ENCODE data around the gene NKX3-2. TPM values are rescaled to one million over a fixed set of nuclear protein-coding genes. Genes with fewer than 3 reads are reported as not detected.

Gene NKX3-2
- polyA plus RNA-seq, 3 donors: 0.04 TPM; not detected in 2

DNA sequence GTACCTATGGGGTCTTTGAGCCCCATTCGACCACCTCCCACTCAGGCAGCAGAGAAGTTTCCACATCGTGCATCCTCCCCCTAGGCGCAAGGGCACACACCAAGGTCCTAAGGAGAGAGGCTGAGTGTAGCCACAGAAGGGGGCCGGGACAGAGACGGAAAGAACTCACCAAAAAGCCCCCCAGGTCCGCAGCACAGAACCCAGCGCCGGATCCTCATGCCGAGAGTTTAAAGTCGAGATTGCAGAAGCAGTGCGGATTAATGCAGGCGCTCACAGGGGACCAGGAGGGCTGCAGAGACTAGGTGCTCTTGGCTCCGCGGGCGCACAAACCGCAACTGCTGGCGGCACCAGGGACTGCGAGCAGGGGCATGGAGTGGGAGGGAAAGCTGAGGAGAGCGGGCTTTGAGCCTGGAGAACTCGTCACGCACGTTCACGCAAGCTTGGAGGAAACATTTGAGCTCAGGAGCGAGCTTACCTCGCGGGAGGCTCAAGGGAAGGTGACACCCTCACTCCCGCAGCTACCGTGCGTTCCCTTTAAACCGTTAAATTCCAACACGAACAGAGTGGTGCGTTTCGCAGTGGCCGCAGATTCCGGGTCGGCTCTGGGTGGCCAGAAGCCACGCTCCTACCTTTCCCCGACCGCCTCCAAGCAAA, 8.5 kb downstream of the NKX3-2 start:
- DNase-seq (ENCODE audit: extremely low read depth in 1 of 11, low read depth in 9 of 11, low spot score in 4 of 11): no peak

DNA sequence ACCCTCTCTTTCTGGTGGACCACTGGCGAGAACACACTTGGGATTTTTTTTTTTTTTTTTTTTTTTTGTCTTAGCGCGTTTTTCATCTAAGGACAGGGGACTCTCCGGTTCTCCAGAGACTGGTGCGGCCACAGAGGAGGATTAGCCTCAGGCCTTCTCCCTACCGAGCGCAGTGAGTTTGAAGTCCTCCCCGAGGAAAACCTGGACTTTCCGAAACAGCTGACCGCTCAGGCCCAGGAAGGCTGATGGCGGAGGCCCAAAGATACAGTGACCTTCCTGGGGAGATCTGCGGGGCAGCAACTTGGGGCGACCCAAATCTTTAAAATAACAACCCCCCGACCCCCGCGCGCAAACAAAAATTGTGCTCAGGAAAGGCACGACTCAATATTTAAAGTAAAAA, 9.2 kb downstream of the NKX3-2 start:
- no peak for DNase-seq (ENCODE audit: extremely low read depth in 1 of 11, low read depth in 9 of 11, low spot score in 4 of 11)

DNA sequence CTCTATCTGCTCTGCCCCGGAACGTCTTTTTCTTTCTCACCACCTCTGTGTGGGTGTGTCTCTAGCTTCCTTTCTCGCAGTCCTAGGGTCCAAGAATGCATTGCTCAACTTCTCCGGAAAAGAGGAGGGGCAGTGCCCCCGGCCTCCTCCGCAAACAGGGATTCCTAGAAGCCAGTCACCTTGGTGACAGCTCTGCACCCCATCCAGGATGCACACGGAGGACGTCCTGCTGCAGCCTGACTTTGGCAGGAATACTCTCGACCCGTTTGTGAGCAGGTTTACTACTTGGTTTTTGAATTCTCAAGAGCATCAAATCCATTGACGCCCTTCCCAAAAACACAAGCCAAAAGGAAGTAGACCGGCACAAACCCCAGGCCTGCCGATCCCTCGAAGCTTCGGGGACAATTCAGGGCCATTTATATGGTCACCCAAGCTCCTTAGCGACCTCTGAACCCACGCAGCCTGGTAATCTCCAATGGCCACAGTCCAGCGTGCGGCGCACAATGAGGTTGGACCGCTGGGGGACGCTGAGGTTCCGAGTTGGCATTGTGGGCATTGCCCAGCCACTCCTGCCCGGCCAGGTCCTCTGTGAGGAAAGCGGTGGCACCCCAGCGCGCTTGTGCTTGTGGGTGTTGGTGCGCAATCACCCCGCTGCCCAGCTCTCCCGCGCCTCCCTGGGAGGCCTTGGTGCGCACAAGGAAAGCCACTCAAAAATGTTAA, 9.8 kb downstream of the NKX3-2 start:
- DNase-seq (ENCODE audit: extremely low read depth in 1 of 11, low read depth in 9 of 11, low spot score in 4 of 11): no peak

DNA sequence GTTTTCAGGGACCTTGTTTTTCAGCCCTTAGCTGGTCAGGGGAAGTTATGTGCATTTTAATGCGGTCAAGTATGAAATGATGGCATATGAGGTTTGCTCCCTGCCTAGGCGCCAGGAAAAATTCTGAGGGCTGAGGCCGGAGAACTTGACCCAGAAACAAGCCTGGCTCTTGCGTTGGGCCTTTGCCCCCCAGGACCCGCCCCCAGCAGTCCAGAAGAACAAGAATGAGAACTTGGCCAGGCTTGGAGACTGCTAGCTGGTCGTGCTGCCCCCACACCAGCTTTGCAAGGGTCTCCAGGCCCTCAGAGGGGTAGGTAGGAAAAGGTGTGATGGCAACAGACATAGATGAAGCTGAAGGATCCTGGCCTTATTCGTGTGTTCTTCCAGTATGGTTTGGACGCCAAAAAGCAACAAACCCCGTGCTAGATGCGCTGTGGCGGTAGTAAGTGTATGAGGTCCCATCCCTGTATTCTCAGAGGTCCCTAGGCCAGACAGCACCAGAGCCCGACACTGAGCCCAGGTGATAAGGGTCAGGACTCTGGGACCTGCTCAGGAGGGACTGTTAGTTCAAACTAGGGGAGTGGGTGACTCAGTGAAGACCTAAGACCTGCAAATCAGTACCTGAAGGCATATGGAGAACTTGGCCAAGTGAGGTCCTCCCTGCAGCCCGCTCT, 10.5 kb downstream of the NKX3-2 start:
- no peak for DNase-seq (ENCODE audit: extremely low read depth in 1 of 11, low read depth in 9 of 11, low spot score in 4 of 11)

DNA sequence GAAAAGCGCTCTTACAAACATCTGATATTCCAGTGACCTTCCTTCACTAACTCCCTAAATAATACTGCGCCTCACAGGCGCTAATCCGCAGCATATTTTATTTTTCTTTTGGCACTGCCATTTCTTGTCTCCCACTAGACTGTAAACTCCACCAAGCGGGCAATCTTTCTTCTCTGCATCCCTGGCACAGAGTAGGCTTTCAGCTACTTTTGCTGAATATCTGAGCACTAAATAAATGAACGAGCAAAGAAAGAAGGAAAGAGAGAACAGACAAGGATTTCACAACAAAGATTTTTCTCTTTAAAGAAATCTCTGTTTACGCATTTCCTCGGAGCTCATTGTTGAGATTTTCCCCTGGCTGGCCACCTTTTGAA, 12.7 kb downstream of the NKX3-2 start:
- no peak for DNase-seq (ENCODE audit: extremely low read depth in 1 of 11, low read depth in 9 of 11, low spot score in 4 of 11)

DNA sequence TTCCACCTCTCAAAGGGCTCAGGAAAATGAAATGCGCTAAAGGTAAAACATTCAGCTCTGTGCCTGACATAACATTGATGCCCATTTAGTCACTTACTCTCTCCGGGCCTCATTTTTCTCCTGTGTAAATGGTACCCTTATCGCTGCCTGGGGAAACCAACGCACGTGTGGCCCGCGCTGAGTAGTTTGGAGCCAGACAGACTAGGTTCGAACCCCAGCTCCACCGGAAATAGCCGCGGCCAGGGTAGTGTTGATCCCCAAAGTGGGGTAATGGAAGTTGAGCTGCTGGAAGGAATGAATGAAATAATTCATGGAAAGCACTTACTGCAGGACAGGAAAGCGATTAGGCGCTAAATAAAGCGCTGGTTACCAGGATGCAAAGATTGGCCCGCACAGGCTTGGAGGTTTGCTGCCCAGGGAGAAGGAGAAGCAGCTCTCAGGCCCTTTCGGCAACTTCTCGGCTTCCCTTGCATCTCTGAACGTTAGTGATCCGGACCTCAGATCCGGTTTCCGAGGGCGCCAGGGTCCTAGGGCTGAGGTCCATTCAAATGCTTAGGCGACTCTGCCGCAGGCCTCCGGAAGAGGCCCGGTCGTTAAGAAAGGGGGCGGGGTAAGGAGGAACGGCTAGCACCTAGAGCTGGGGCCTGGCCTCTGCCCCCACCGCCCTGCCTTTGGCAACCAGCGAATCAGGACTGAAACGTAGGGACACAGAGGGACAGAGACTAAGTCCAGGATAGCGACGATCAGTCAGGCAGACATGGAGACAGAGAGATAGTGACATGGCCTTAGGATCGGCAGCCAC, 13.3 kb downstream of the NKX3-2 start:
- DNase-seq (ENCODE audit: extremely low read depth in 1 of 11, low read depth in 9 of 11, low spot score in 4 of 11): no peak

DNA sequence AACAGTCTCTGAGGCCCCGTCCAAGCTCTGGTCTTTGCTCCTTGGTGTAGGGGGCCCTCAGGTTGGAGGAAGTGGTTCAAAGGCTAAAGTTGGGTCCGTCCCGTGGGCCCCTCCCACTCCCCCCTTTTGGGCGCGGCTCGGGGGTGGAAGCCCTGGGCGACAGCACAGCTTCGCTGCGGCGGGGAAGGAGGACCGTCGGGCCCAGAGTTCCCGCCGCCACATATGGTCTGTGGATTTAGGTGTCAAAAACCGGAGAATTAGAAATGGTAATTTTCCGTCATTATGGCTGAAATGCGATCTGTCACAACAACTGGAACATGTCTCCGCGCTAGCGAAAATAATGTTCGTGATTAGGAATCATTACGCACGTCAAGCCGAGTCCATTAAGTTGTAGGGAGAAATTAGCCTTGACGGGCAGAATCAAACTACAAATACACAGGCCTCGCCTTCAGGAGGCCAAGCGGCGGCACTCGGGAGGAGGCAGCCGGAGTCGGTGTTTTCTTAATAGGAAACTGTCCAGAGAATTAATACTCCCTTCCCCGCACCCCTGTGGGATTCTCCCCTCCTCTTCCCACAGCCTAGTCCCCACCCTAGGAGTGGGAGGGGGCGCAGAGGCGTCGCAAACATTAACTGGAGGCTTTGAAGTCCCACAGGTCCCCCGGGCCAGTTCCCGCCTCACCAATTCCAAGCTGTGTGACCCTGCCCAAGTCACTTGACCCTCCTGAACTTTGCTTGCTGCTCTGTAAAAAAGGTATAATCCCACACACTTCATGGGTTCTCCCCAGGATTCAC, 15.0 kb downstream of the NKX3-2 start:
- DNase-seq (ENCODE audit: extremely low read depth in 1 of 11, low read depth in 9 of 11, low spot score in 4 of 11): no peak

DNA sequence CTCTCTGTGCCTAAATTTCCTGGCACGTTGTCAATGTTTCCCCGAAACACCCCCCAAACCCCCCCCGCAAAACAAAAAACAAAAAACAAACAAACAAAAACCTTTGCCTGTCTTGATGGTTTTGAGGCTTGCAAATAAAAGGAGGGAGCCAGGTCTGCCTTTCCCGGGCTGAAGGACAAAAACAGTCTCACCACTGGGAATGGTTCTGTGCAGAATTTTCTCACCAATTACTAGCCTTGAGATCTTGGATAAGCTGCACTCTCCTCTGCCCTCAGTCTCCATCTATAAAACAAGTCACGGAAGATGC, 15.5 kb downstream of the NKX3-2 start:
- DNase-seq (ENCODE audit: extremely low read depth in 1 of 11, low read depth in 9 of 11, low spot score in 4 of 11): no peak

DNA sequence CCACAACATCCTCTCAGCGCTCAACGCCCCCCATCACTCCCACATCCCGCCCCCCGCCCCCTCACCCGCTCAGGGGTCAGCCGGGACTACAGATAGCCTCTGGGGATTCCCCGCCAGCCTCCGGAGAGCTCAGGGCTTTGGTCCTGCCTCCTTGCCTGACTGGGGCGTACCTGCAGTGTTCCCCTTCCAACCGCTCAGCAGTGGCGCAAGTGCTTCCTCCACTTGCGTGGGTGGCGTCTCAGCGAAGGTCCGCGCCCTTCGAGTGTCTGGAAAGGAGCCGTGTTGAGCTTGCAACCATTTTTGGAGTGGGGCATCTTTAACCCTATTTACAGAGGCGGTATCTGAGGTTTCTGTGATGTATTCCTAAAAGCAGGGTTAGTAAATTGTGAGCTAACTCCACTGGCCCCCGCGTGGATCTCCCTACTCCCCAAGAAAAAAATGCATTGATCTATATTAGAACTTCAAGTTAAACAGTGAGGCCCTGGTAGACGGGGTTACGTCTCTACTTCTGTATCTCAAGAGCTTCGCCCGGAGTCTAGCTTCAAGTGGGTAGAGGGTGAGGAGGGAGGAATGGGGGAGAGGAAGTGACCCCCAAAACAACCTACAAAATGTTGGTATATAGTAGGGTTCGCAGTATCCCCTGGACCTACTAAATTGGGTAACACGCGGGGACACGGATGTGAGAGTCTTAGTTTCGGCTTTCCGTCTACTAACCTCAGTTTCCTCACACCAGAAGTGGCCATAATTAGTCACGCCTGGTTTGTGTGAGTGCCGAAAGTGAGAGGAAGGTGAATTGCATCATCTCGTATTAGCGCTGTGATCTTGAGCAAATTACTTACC, 16.1 kb downstream of the NKX3-2 start:
- DNase-seq (ENCODE audit: extremely low read depth in 1 of 11, low read depth in 9 of 11, low spot score in 4 of 11): no peak

DNA sequence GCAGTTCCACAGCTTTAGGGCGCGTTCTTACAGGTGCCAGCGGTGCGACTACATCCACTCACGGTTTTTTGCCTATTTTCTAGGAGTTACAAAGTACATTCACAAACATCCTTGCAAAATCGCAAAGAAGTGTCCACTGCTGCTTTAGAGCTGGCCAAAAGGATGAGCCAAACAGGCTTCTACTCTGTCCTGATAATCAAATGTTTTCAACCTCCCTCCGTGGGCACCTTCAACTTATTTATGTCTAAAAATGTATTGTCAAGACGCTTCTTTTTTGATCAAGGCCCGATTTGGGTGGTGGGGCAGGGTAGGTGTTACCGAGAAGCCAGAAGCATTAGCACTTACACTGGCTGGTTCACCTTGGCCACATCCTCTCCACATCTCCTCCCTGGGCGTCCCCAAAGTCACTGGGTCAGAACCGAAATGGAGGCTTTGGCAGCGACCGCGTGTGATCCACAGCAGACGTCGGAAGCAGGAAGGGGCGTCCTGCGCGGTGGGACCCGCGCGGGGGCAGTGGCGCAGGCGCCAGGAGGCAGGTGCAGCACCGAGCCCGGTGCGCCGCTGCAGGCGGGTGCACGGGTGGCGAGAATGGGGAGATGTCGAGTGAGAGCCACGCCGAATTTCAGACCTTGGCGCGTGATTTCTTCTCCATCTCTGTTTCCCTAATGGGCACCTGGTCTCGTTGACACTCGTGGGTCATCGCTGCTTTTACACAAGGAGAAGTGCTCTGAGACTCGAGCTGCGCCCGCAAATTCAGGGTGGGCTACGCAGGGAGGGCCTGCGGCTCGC, 16.9 kb downstream of the NKX3-2 start:
- no peak for DNase-seq (ENCODE audit: extremely low read depth in 1 of 11, low read depth in 9 of 11, low spot score in 4 of 11)

DNA sequence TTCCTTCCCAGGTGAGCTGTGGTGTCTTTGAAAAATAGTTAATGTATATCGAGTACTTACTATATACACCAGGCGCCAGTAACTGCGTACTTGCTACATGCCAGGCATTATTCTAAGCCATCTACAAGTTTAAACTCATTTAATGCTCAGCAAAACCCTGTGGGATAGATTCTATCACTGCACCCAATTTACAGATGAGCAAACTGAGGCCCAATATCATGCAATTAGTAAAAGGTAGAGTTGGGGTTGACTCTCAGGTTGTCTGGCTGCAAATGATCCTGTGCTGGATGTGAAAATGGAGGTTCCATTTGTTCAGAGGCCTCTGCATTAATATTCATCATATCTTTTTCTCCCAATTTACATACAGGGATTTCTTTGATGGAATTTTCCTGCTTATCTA, 17.6 kb downstream of the NKX3-2 start:
- no peak for DNase-seq (ENCODE audit: extremely low read depth in 1 of 11, low read depth in 9 of 11, low spot score in 4 of 11)

DNA sequence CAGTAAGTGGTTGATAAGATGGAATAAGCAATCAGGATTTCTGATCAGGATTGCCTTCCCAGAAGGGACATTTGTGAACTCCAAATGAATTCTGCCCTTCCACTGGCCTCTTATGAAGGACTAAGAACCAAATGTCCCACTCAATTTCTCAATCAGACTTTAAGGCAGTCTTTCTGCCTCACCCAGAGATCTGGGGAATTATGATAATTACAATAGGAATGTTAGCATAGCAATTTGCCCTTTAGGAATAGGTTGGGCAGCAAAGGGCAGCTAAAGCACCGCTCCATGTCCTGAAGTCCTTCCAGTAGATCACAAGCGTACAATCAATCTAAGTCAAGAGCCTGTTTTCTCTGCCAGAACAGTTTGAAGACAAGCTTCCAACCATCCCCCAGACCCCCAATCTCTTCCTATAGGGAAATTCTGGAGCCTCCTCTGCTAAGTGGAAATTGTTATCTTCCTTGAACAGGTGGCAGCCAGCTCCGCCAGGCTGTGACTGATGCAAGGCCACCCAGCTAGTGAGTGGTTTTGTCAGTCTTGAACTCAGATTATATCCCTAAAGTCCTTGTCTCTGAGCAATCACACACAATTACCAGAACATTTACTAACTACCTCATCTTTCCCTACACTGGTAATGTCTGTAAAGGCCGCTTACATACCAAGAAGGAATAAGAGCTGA, 18.6 kb downstream of the NKX3-2 start:
- no peak for DNase-seq (ENCODE audit: extremely low read depth in 1 of 11, low read depth in 9 of 11, low spot score in 4 of 11)

DNA sequence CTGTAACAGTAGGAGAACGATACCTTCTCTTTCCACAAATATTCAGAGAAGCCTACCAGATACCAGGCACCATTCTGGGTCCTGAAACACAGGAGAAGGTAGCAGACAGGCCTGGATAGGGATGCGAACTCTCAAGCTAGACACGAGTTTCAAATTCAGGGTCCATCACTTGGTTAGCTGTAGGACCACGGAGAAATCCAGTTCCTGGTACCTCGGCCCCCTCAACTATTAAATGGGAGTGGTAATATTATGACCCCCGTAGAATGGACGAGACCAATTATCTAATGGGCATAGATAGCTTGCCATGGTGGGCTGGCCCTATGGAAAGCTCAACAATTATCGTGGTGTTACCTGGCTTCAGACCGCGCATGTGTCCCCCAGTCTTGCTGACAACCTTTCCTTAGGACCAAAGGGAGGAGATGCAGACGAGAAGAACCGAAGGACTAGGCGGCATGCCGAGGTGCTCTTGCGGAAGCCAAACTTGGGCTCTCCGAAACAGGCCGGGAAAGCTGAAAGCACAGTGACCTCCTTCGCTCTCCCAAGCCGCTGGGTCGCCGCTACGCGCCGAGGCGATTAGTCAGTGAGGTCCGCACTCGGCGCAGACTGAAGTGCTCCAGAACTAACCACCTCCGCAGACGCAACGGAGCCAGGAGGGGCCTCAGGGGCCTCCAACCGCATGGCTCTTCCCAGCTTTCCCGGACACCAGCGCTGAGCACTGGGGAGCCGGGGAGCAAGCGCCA, 19.6 kb downstream of the NKX3-2 start:
- no peak for DNase-seq (ENCODE audit: extremely low read depth in 1 of 11, low read depth in 9 of 11, low spot score in 4 of 11)

DNA sequence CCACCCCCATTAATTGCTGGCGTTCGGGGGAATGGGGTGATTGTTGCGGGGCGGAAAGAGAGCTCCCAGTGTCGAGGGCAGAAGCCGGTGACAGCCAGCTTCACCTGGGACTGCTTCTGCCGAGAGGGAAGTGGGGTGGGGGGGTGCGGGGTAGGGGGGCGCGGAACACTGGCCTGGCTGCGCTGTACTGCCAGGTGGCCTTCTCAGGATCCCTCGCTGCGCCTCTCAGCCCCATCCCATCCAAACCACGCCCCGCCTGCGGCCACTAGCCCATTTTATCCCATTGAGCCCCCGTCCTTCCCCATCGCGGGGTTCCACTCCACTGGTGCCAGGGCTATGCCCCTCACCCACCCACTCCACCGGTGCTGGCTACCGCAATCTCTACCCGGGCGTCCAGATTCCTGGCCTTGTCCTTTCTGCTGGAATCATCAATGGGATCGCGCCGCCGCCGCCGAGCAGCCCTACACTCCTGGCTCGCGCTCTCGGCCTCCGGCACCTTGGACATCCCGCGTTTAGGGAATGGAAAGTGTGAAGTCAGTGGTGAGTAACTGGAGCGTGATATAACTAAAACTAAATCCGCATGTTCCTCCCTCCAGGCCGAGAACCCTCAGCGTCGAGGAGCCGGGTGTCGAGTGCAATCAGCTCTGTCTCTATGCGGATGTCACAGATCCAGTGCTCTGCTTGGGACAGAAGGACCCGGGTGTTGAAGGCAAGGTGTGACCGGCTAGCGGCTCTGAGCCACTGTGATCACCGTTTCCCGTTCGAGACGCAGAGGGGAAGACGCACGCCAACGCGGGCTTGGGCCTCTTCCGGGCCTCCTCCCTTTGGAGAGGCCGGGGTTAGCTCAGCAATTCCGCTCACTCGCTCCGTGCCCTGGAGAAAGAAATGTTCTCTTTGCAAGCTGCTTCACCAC, 20.5 kb downstream of the NKX3-2 start:
- no peak for DNase-seq (ENCODE audit: extremely low read depth in 1 of 11, low read depth in 9 of 11, low spot score in 4 of 11)

DNA sequence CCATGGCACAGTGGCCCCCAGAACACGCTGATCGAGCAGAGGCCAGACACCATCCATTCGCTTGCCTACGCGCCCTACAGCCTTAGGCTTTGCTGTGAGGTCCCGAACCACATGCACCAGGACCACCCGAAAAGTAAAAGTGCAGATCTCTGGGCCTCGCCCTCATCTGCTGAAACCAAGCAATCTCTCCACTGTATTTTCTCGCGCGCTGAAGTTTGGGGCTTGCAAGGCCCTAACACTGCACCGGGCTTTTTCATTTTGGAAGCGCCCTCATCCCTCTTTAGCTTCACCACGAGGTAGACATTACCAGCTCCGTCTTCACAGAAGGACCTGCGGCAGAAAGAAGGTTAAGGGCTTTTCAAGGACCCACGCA, 21.2 kb downstream of the NKX3-2 start:
- no peak for DNase-seq (ENCODE audit: extremely low read depth in 1 of 11, low read depth in 9 of 11, low spot score in 4 of 11)
